Measurements from ENCODE around the gene AGPS. TPM values are rescaled to one million over a fixed set of nuclear protein-coding genes. Genes with fewer than 3 reads are reported as not detected.

AGPS gene
- total and polyA plus RNA-seq, 2 of the 13 experiments (the other 11 are each of a cell fraction or from before 2014, with no cell fraction given), result 39.4 to 99.0 TPM

DNA sequence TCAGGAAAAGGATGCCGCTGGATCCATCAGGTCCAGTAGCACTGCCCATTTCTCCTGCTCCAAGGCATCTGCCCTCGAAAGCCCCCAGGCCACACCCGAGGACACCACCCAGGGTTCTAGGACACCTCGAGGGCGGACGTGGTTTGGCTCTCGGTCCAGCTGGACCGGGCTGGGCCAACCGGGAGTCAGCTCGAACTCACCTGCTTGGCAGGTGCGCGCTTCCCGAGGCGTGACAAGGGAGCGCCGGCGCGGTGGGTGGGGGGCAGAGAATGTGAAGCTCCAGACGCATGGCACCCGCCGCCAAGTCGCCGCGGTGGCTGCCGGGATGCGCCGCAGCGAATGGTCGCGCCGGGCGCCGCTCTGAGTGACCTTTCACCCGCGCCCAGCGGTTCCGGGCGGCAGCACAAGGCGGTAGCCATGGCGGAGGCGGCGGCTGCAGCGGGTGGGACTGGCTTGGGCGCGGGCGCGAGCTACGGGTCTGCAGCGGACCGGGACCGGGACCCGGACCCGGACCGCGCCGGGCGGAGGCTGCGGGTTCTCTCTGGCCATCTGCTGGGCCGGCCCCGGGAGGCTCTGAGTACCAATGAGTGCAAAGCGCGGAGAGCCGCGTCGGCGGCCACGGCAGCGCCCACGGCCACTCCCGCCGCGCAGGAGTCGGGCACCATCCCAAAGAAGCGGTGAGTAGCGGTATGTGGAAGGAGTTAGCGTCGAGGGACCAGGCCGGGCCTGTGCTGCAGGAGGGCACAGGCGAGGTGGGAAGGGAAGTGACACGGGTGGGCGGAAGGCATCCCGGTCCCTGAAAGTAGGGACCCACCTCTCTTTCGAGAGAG lies at the start of gene AGPS (continued):
- TF ChIP-seq, protein P1, sequence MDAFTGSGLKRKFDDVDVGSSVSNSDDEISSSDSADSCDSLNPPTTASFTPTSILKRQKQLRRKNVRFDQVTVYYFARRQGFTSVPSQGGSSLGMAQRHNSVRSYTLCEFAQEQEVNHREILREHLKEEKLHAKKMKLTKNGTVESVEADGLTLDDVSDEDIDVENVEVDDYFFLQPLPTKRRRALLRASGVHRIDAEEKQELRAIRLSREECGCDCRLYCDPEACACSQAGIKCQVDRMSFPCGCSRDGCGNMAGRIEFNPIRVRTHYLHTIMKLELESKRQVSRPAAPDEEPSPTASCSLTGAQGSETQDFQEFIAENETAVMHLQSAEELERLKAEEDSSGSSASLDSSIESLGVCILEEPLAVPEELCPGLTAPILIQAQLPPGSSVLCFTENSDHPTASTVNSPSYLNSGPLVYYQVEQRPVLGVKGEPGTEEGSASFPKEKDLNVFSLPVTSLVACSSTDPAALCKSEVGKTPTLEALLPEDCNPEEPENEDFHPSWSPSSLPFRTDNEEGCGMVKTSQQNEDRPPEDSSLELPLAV (CRISPR knock-in tag; conservative IDR thresholded peaks at IDR 0.05; ENCODE audit: low read depth), result no peak
- TF ChIP-seq SYNCRIP (IDR thresholded peaks at IDR 0.05; ENCODE audit: insufficient read depth, low read depth, low read length) (no peak), GFI1 (CRISPR knock-in tag; IDR thresholded peaks at IDR 0.05; ENCODE audit: borderline replicate concordance) (peak; percentile 86; the same call in 1 of the 2 replicates), ZFP37 (CRISPR knock-in tag; IDR thresholded peaks at IDR 0.05; ENCODE audit: borderline replicate concordance) (peak; percentile 99), SETDB1 (CRISPR knock-in tag; IDR thresholded peaks at IDR 0.05; ENCODE audit: borderline replicate concordance) (no peak; the same call in 1 of the 2 replicates), FOXP1 (IDR thresholded peaks at IDR 0.05) (no peak), FOXP1 (CRISPR knock-in tag; IDR thresholded peaks at IDR 0.05) (peak; percentile 4; the same call in 1 of the 2 replicates), ZNF552 (CRISPR knock-in tag; IDR thresholded peaks at IDR 0.05; ENCODE audit: borderline replicate concordance) (peak; percentile 89), ZNF614 (CRISPR knock-in tag; IDR thresholded peaks at IDR 0.05; ENCODE audit: borderline replicate concordance) (peak; percentile 92; the same call in 1 of the 2 replicates), ZNF24 (IDR thresholded peaks at IDR 0.05) (no peak), RFXAP (CRISPR knock-in tag; IDR thresholded peaks at IDR 0.05; ENCODE audit: borderline replicate concordance) (peak; percentile 97), ZNF598 (CRISPR knock-in tag; IDR thresholded peaks at IDR 0.05; ENCODE audit: borderline replicate concordance) (peak; percentile 97; the same call in 1 of the 2 replicates), ZNF430 (CRISPR knock-in tag; IDR thresholded peaks at IDR 0.05) (peak; percentile 98), ZNF7 (CRISPR knock-in tag; IDR thresholded peaks at IDR 0.05) (no peak; the same call in none of the 2 replicates), FOXJ3 (CRISPR knock-in tag; IDR thresholded peaks at IDR 0.05; ENCODE audit: borderline replicate concordance) (peak; percentile 84), ZNF547 (CRISPR knock-in tag; IDR thresholded peaks at IDR 0.05) (peak; percentile 99; the same call in 1 of the 2 replicates), CC2D1A (CRISPR knock-in tag; IDR thresholded peaks at IDR 0.05) (no peak), ZNF879 (CRISPR knock-in tag; IDR thresholded peaks at IDR 0.05) (peak; percentile 99)
- TF ChIP-seq, protein P2, sequence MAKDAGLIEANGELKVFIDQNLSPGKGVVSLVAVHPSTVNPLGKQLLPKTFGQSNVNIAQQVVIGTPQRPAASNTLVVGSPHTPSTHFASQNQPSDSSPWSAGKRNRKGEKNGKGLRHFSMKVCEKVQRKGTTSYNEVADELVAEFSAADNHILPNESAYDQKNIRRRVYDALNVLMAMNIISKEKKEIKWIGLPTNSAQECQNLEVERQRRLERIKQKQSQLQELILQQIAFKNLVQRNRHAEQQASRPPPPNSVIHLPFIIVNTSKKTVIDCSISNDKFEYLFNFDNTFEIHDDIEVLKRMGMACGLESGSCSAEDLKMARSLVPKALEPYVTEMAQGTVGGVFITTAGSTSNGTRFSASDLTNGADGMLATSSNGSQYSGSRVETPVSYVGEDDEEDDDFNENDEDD (CRISPR knock-in tag; IDR thresholded peaks at IDR 0.05; ENCODE audit: borderline replicate concordance), result peak; percentile 96
- TF ChIP-seq, protein P3, sequence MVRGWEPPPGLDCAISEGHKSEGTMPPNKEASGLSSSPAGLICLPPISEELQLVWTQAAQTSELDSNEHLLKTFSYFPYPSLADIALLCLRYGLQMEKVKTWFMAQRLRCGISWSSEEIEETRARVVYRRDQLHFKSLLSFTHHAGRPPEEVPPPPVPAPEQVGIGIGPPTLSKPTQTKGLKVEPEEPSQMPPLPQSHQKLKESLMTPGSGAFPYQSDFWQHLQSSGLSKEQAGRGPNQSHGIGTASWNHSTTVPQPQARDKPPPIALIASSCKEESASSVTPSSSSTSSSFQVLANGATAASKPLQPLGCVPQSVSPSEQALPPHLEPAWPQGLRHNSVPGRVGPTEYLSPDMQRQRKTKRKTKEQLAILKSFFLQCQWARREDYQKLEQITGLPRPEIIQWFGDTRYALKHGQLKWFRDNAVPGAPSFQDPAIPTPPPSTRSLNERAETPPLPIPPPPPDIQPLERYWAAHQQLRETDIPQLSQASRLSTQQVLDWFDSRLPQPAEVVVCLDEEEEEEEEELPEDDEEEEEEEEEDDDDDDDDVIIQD (CRISPR knock-in tag; IDR thresholded peaks at IDR 0.05; ENCODE audit: low read depth), result peak; percentile 79; the same call in 1 of the 2 replicates
- TF ChIP-seq, protein P4, sequence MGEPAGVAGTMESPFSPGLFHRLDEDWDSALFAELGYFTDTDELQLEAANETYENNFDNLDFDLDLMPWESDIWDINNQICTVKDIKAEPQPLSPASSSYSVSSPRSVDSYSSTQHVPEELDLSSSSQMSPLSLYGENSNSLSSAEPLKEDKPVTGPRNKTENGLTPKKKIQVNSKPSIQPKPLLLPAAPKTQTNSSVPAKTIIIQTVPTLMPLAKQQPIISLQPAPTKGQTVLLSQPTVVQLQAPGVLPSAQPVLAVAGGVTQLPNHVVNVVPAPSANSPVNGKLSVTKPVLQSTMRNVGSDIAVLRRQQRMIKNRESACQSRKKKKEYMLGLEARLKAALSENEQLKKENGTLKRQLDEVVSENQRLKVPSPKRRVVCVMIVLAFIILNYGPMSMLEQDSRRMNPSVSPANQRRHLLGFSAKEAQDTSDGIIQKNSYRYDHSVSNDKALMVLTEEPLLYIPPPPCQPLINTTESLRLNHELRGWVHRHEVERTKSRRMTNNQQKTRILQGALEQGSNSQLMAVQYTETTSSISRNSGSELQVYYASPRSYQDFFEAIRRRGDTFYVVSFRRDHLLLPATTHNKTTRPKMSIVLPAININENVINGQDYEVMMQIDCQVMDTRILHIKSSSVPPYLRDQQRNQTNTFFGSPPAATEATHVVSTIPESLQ (CRISPR knock-in tag; conservative IDR thresholded peaks at IDR 0.05), result no peak
- TF ChIP-seq, protein P5, sequence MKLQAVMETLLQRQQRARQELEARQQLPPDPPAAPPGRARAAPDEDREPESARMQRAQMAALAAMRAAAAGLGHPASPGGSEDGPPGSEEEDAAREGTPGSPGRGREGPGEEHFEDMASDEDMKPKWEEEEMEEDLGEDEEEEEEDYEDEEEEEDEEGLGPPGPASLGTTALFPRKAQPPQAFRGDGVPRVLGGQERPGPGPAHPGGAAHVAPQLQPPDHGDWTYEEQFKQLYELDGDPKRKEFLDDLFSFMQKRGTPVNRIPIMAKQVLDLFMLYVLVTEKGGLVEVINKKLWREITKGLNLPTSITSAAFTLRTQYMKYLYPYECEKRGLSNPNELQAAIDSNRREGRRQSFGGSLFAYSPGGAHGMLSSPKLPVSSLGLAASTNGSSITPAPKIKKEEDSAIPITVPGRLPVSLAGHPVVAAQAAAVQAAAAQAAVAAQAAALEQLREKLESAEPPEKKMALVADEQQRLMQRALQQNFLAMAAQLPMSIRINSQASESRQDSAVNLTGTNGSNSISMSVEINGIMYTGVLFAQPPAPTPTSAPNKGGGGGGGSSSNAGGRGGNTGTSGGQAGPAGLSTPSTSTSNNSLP (IDR thresholded peaks at IDR 0.05; ENCODE audit: low read depth, low read length), result no peak
